ENCODE data around the gene LGALS7. TPM values are rescaled to one million over a fixed set of nuclear protein-coding genes. Genes with fewer than 3 reads are reported as not detected.

The LGALS7 gene
- total RNA-seq, 2 donors from 2014 or later = not detected

DNA sequence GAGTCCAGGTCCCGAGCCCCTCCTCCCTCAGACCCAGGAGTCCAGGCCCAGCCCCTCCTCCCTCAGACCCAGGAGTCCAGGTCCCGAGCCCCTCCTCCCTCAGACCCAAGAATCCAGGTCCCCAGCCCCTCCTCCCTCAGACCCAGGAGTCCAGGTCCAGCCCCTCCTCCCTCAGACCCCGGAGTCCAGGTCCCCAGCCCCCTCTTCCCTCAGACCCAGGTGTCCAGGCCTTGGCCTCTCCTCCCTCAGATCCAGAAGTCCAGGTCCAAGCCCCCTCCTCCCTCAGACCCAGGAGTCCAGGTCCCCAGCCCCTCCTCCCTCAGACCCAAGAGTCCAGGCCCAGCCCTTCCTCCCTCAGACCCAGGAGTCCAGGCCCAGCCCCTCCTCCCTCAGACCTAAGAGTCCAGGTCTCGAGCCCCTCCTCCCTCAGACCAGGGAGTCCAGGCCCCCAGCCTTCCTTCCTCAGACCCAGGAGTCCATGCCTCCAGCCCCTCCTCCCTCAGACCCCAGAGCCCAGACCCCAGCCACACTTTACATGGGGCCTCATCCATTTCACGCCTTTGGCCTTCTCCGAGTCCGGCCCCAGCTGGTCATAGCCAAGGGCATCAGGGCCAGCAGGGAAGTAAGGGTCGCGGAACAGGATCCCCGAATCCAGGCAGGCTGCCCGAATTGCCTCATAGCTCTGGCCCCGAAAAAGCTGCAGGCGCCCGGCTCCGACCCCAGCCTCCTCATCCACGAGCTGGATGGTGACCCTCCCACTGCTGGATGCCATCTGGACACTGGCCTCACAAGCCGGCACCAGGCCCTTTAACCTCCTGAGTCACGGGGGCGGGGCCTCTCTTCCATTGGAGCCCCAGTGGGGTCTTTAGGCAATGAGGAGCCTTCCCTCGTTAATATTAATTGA lies 29.7 kb downstream of the LGALS7 start:
- intact Hi-C loops (cut with DNase I) = no loop called here
- peak; percentile 82 for DNase-seq (ENCODE audit: low spot score)

GRCh38 chr19:38742906-38743305 lies 30.4 kb downstream of the LGALS7 start:
- intact Hi-C loops (cut with DNase I) = no loop called here
- DNase-seq (ENCODE audit: low spot score) = peak; percentile 41

DNA sequence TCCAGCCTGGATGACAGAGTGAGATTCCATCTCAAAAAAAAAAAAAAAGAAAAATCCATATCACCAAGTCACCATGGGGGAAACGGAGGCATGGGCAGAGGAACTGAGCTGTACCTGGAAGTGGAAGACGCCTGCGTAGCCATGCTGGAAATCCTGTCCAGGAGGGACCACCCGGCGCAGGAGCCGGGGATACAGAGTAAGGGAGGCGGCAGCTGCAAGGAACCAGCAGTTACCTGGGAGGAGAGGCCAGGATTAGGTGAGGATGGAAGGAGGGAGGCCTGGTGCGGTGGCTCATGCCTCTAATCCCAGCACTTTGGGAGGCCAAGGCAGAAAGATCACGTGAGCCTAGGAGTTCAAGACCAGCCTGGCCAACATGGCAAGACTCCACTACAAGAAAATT lies 31.0 kb downstream of the LGALS7 start:
- DNase-seq (ENCODE audit: low spot score) = peak; percentile 55
- intact Hi-C loops (cut with DNase I) = no loop called here

DNA sequence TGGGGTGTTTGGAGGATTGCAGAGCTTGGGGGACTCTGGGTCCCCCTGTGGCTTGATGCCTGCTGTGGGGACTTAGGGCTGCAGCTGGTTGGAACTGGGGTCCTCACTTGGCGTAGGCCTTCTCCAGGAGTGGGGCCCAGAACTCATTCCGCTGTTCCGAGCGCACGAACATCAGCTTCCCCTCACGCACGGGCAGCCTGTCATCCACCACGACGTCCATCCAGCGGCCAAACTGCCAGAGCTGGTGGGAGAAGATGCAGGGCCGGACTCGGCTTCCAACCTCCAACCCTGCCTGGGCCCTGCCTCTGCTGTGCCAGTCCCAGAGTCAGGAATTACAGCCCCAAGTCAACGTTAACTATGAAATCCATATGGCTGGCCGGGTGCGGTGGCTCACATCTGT lies 31.6 kb downstream of the LGALS7 start:
- DNase-seq (ENCODE audit: low spot score) = peak; percentile 64
- intact Hi-C loops (cut with DNase I) = no loop called here

DNA sequence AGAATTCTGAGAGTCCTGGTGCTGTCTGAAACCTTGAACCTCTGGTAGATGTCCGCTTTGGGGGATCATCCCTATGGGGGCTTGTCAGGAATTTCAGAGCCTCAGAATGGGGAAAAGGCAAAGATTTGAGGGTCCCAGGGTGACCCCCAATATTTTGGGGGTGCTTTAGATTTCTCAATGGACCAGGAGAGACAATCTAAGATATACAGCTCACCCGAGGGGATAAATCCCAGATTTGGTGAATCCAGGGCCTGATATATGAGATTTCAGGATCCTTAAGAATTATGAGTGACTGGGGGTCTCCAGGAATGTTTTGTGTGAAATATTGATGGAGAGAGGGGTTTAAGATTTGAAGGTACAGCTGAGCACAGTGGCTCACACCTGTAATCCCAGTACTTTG lies 32.4 kb downstream of the LGALS7 start:
- intact Hi-C loops (cut with DNase I) = no loop called here
- peak; percentile 8 for DNase-seq (ENCODE audit: low spot score)

DNA sequence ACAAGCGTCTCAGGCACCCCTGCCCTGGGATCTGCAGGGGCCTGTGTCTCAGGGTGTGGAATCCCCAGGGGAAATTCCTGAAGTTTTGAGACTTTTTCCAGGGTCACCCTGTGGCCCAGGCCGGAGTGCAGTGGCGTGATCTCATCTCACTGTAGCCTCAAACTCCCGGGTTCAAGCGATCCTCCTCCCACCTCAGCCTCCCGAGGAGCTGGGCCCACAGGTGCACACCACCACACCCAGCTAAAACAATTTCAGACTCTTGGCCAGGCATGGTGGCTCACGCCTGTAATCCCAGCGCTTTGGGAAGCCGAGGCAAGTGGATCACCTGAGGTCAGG lies 33.1 kb downstream of the LGALS7 start:
- intact Hi-C loops (cut with DNase I) = no loop called here
- DNase-seq (ENCODE audit: low spot score) = peak; percentile 58

- intact Hi-C loops (cut with DNase I) = loop anchor here in 1 of 2 donors (10.0 kb wide), 1 partner anchor 95 kb away; the partner anchor contains the start of gene ECH1
- DNase-seq (ENCODE audit: low spot score) = peak; percentile 78
Measured at GRCh38 chr19:38739440-38740256, 33.7 kb downstream of the LGALS7 start.

DNA sequence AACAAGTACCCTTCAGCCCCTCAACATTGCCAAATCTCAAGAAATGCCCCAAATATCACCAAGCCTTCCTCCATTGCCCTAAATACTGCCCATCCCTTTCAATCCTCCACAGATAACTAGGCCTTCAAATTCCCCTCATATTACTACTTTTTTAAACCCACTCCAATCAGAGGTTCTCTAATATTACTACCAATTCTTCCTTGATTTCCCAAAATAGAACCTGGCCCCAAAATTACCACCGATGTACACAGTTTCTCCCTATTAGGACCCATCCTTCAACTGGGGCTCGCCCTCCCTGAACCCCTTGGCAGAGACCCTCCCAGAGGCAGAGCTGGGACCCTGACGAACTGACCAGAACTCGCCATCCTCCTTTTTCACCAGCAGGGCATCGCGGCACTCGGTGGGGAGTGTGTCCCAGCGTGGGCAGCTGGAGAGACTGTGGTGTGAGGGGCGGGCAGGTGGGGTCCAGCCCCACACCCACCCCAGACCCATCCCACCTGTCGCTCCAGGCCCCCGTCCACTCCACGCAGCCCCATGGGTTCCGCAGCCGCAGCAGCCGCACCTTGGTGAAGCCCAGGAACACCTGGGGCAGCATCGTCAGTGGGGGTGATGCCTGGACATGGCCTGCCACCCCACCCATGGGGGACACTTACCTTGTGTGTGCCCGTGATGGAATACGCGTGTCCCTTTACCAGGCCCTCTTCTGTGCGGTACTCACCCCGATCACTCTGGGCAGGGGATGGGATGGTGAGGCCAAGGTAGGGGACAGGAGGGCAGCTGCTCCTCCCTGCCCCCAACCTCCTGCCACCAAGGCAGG lies 35.2 kb downstream of the LGALS7 start:
- peak; percentile 76 for DNase-seq (ENCODE audit: low spot score)
- intact Hi-C loops (cut with DNase I) = loop anchor here in 1 of 2 donors (10.0 kb wide), 1 partner anchor 97 kb away; the partner anchor contains the start of gene ECH1

GRCh38 chr19:38737281-38737865 lies 35.9 kb downstream of the LGALS7 start:
- DNase-seq (ENCODE audit: low spot score) = peak; percentile 80
- intact Hi-C loops (cut with DNase I) = loop anchor here in 1 of 2 donors (10.0 kb wide), 1 partner anchor 97 kb away; the partner anchor contains the start of gene ECH1

DNA sequence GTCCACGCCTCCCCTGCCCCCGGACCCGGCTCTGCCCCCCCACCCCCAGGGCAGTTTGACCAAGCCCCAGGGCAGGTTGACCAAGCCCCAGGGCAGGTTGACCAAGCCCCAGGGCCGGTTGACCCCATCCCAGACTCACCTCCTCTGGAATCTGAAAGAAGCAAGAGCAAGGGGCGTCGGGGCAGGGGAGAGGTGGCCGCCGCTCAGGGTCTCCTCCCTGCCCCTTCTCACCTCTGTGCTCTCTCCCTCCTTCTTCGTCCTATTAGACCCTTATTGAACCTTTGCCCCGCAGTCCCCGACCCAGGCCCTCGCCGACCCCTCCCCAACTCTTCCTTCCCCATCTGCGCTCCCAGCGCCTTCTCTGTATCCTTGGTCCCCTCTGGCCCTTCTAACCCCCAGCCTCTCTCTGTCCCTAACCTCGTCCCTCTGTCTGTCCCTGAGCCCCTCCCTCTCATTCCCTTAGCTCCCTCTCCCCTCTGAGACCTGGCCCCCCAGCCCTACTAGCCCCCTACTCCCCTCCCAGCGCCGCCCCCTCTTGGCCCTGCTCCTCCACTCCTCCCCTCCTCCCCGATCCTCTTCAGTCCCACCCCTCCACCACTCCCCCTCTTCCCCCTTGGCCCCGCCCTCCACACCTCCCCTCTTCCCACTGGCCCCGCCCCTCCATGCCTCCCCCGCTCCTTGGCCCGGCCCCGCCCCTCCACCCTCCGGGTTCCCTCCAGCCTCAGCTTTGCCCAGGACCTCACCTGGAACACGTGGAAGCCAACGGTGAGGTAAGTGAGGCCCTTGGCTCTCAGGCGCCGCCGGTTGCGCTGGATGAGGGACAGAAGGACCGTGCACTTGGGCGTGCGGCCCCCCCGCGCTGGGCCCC lies 36.7 kb downstream of the LGALS7 start:
- intact Hi-C loops (cut with DNase I) = loop anchor here in 1 of 2 donors (10.0 kb wide), 1 partner anchor 98 kb away; the partner anchor contains the start of gene ECH1
- peak; percentile 86 for DNase-seq (ENCODE audit: low spot score)

DNA sequence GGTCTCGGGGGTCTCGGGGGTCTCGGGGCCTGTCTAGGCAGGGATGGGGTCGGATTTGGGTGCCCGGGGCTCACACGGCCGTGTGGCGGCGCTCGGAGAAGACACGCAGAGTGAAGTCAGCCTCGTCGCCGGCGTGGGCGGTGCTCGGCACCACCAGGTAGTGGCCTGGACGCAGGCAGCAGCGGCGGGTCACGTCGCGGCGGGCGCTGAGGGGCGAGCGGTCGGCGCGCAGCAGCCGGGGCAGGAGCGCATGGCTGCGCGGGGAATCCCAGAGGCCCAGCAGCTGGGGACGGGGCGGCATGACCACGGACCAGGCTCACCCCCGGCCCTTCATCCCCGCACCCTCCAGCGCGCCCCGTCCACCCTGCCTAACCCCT lies 37.3 kb downstream of the LGALS7 start:
- intact Hi-C loops (cut with DNase I) = loop anchor here in 1 of 2 donors (10.0 kb wide), 1 partner anchor 99 kb away; the partner anchor contains the start of gene ECH1
- DNase-seq (ENCODE audit: low spot score) = peak; percentile 87

DNA sequence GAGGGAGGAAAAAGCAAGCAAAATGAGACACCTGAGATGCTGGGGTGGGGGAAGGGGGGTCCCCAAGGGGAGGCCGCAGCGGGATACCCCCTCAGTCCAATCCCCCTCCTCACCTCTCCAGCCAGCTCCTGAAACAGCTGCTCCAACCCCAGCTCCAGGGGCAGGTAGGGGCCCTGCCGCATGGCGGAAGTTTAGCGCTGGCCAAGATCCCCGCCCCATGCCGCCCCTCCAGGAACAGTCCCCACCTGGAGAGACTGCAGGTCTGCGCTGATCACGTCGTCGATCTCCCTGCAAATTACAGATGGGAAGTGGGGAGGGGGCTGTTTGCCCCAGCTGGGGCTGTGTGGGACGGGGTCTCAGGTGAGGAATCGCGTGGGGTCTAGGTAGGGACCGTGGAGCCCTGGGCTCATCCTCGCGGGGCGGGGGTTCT lies 38.0 kb downstream of the LGALS7 start:
- DNase-seq (ENCODE audit: low spot score) = peak; percentile 82
- intact Hi-C loops (cut with DNase I) = loop anchor here in 1 of 2 donors (10.0 kb wide), 1 partner anchor 100 kb away; the partner anchor contains the start of gene ECH1

GRCh38 chr19:38734426-38735256 lies 38.7 kb downstream of the LGALS7 start:
- peak; percentile 81 for DNase-seq (ENCODE audit: low spot score)
- intact Hi-C loops (cut with DNase I) = loop anchor here in 1 of 2 donors (10.0 kb wide), 1 partner anchor 100 kb away; the partner anchor contains the start of gene ECH1

DNA sequence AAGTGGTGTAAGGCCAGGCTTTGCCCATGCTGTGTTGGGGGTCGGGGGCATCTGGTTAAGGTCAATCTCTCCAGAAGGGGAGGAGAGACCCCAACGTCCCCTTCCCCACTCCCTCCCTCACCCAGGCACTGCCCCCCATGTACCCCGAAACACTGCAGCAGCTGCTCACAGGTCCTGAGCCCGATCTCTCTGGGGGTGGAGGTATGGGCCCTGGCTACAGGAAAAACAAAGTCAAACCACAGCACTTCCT lies 39.2 kb downstream of the LGALS7 start:
- no peak for DNase-seq (ENCODE audit: low spot score)
- intact Hi-C loops (cut with DNase I) = loop anchor here in 1 of 2 donors (10.0 kb wide), 1 partner anchor 101 kb away; the partner anchor contains the start of gene ECH1

DNA sequence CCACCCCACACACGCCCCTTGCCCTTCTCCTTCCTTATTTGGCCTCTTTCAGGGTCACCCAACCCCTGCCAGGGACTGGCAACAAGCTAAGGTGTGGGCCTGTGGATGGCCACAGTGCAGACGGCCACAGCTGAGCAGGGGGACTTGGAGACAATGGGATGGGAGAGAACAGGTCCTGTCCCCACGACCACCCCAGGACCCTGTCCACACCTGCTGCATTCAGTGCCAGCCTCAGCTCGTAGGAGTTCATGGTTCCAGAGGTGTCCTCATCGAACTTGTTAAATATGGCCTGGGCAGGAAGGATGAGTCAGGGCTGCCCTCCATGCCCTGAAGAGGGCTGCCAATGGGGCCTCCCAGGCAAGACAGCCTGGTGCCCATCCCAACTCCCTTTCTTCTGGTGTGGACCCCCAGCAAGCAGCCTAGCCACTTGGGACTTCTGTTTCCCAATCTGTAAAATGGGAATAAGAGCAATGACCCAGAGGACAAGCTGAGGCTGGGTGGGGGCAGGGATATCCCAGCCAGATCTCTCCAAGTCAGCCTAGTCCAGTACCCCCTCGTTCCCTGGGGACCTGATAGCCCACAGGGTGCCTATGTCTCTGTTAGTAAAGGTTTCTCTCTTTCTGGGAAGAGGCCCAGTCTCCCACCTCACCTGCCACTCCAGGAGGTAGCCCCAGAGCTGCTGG lies 39.7 kb downstream of the LGALS7 start:
- intact Hi-C loops (cut with DNase I) = loop anchor here in 1 of 2 donors (10.0 kb wide), 1 partner anchor 101 kb away; the partner anchor contains the start of gene ECH1
- peak; percentile 78 for DNase-seq (ENCODE audit: low spot score)

GRCh38 chr19:38733241-38733492 lies 40.1 kb downstream of the LGALS7 start:
- intact Hi-C loops (cut with DNase I) = loop anchor here in 1 of 2 donors (10.0 kb wide), 1 partner anchor 102 kb away; the partner anchor contains the start of gene ECH1
- no peak for DNase-seq (ENCODE audit: low spot score)
